SK-N-SH (cell line): Measurements from ENCODE around the gene CEBPB. TPM values are rescaled to one million over a fixed set of nuclear protein-coding genes. Genes with fewer than 3 reads are reported as not detected.

ENCODE experiments used
- CTCF ChIA-PET: fragments of 300-600, 350-600 bp; formaldehyde crosslinking; extraction: SDS; loops from one replicate; lab custom pipeline; 2021; lab: Yijun Ruan, JAX
- POLR2A ChIA-PET: fragments of 350-600 bp; sonication (Branson Sonifier 250); formaldehyde crosslinking; extraction: SDS; loops from one replicate; lab custom pipeline; 2020; ENCODE audit warnings: antibody characterized with exemption, inconsistent platforms; lab: Yijun Ruan, JAX
- DNase-seq: peaks from one replicate; pipeline ENCODE4 v3.0.0; 2012
- H2AFZ ChIP-seq: fragments of 200-600 bp; sonication (generic); 2 replicates; pipeline ENCODE4 v1.8.1; 2016; ENCODE audit warnings: antibody characterized with exemption, mild to moderate bottlenecking, low read depth
- H3F3A ChIP-seq: fragments of 200-600 bp; sonication (generic); replicated peaks from 2 replicates; pipeline ENCODE3; 2016; ENCODE audit warnings: antibody characterized with exemption, mild to moderate bottlenecking; ENCODE audit not compliant: insufficient read depth
- H3K27ac ChIP-seq, 2 experiments: fragments of 200-500 bp in 1 of 2; fragments of 200-600 bp in 1 of 2; sonication (Bioruptor generic) in 1 of 2; sonication (generic), shearing (Covaris generic) in 1 of 2; 2 replicates each; pipeline versions ENCODE4 v1.5.1 to v1.6.1; 2014 to 2016; ENCODE audit warnings: low read depth in 2 of 2, inconsistent platforms in 1 of 2, low read length in 1 of 2, mild to moderate bottlenecking in 1 of 2, mixed read lengths in 1 of 2
- H3K27me3 ChIP-seq: fragments of 200-600 bp; sonication (generic), shearing (Covaris generic); 2 replicates; pipeline ENCODE4 v1.6.1; 2016; ENCODE audit warnings: mixed run types; ENCODE audit not compliant: insufficient read depth
- H3K36me3 ChIP-seq, 2 experiments: fragments of 200-500 bp in 1 of 2; fragments of 200-600 bp in 1 of 2; sonication (Bioruptor generic) in 1 of 2; sonication (generic) in 1 of 2; replicated peaks in 1 of 2; 2 replicates each; pipeline versions ENCODE3 to v1.5.1; 2014 to 2016; ENCODE audit warnings: low read length in 1 of 2, mild to moderate bottlenecking in 1 of 2; ENCODE audit not compliant: insufficient read depth in 2 of 2, control insufficient read depth in 1 of 2
- H3K4me1 ChIP-seq, 2 experiments: fragments of 200-500 bp in 1 of 2; fragments of 200-600 bp in 1 of 2; sonication (Bioruptor generic) in 1 of 2; sonication (generic), shearing (Covaris generic) in 1 of 2; 2 replicates each; pipeline versions ENCODE4 v1.5.1 to v1.6.1; 2014 to 2016; ENCODE audit warnings: low read depth in 1 of 2, low read length in 1 of 2, mixed run types in 1 of 2; ENCODE audit not compliant: insufficient read depth in 2 of 2, control insufficient read depth in 1 of 2
- H3K4me2 ChIP-seq: fragments of 200-600 bp; sonication (generic), shearing (Covaris generic); 2 replicates; pipeline ENCODE4 v1.6.1; 2017; ENCODE audit warnings: mixed run types
- H3K4me3 ChIP-seq, 2 experiments: fragments of 200-500 bp in 1 of 2; fragments of 200-600 bp in 1 of 2; sonication (Bioruptor generic) in 1 of 2; sonication (generic), shearing (Covaris generic) in 1 of 2; 2 replicates each; pipeline versions ENCODE4 v1.5.1 to v1.8.1; 2014 to 2016; ENCODE audit warnings: low read depth in 2 of 2, inconsistent platforms in 1 of 2, low read length in 1 of 2, mild to moderate bottlenecking in 1 of 2, mixed read lengths in 1 of 2, moderate library complexity in 1 of 2
- H3K79me2 ChIP-seq: fragments of 200-600 bp; sonication (generic); 2 replicates; pipeline ENCODE4 v1.8.1; 2017; ENCODE audit warnings: mild to moderate bottlenecking; ENCODE audit not compliant: insufficient read depth
- H3K9ac ChIP-seq: fragments of 200-600 bp; sonication (generic); 2 replicates; pipeline ENCODE4 v1.6.1; 2017; ENCODE audit warnings: mixed run types
- H3K9me2 ChIP-seq: fragments of 200-600 bp; sonication (generic); 2 replicates; pipeline ENCODE4 v1.6.1; 2017; ENCODE audit warnings: mixed run types
- H3K9me3 ChIP-seq: fragments of 200-600 bp; sonication (generic); 2 replicates; pipeline ENCODE4 v1.6.1; 2017; ENCODE audit warnings: mixed run types, mild to moderate bottlenecking, moderate library complexity
- H4K20me1 ChIP-seq: fragments of 200-600 bp; sonication (generic); 2 replicates; pipeline ENCODE4 v1.6.1; 2017; ENCODE audit warnings: mild to moderate bottlenecking, mixed run types; ENCODE audit not compliant: insufficient read depth
- EZH2phosphoT487 ChIP-seq: fragments of 200-600 bp; sonication (generic); IDR thresholded peaks from 2 replicates; pipeline ENCODE4 v1.6.1; 2017; ENCODE audit warnings: low read depth, mixed run types, mild to moderate bottlenecking, antibody characterized with exemption, moderate library complexity, borderline replicate concordance
- FOSL2 ChIP-seq: IDR thresholded peaks from 2 replicates; pipeline ENCODE4 v1.4.0; 2012; ENCODE audit warnings: low read depth, mild to moderate bottlenecking, moderate library complexity, borderline replicate concordance
- GABPA ChIP-seq: IDR thresholded peaks from 2 replicates; pipeline ENCODE4 v1.4.0; 2012; ENCODE audit warnings: low read depth, mild to moderate bottlenecking
- IRF3 ChIP-seq: fragments of 150-350 bp; IDR thresholded peaks from 2 replicates; pipeline ENCODE4 v1.6.1; 2016; ENCODE audit warnings: mild to moderate bottlenecking, low read depth, low read length
- MAX ChIP-seq: IDR thresholded peaks from 2 replicates; pipeline ENCODE4 v1.4.0; 2012; ENCODE audit warnings: low read depth
- MEF2A ChIP-seq: IDR thresholded peaks from 2 replicates; pipeline ENCODE4 v1.4.0; 2012; ENCODE audit warnings: low read depth, borderline replicate concordance
- NRF1 ChIP-seq: IDR thresholded peaks from 2 replicates; pipeline ENCODE4 v1.6.1; 2012; ENCODE audit warnings: low read depth, mild to moderate bottlenecking, low read length
- POLR2AphosphoS5 ChIP-seq: IDR thresholded peaks from 2 replicates; pipeline ENCODE4 v1.6.1; 2012; ENCODE audit warnings: low read depth, low read length
- RCOR1 ChIP-seq: fragments of 150-350 bp; IDR thresholded peaks from 2 replicates; pipeline ENCODE4 v1.6.1; 2017; ENCODE audit warnings: antibody characterized with exemption, low read length
- SMC3 ChIP-seq: IDR thresholded peaks from 2 replicates; pipeline ENCODE4 v1.6.1; 2012; ENCODE audit warnings: low read depth, low read length, improper control_type of control experiment
- TCF12 ChIP-seq: IDR thresholded peaks from 2 replicates; pipeline ENCODE4 v1.4.0; 2012
- TEAD4 ChIP-seq: IDR thresholded peaks from 2 replicates; pipeline ENCODE4 v1.4.0; 2012; ENCODE audit warnings: mild to moderate bottlenecking, borderline replicate concordance; ENCODE audit not compliant: insufficient read depth
- YY1 ChIP-seq: IDR thresholded peaks from 2 replicates; pipeline ENCODE4 v1.4.0; 2012; ENCODE audit warnings: low read depth, mild to moderate bottlenecking
- ZBTB33 ChIP-seq: IDR thresholded peaks from 2 replicates; pipeline ENCODE4 v1.4.0; 2012; ENCODE audit warnings: low read depth, borderline replicate concordance
- WGBS: methylation state at CpG from one replicate; pipeline ENCODE4 v1.1.6; 2017; ENCODE audit warnings: low lambda C conversion rate; 5-methylcytosine and 5-hydroxymethylcytosine counted together
- polyA plus RNA-seq, 3 experiments: library from polyadenylated mRNA; depleted of rRNA; stranded (reverse); fragments of >200 nt; gene quantifications; 2 replicates each; pipeline ENCODE4 v1.2.3, GENCODE V29; 2012

The CEBPB gene
- polyA plus RNA-seq, 1 of the 3 experiments (the other 2 are of a cell fraction), result 14.7 TPM

- H3K4me1 ChIP-seq, result no peaks in the 10 kb centered on the region
- ChIA-PET CTCF (interaction anchor here (1.5 kb wide), 1 partner anchor 31 kb away, joined by 5 read pairs; no protein-coding TSS in a partner anchor), POLR2A (no interaction called here)
Observed at GRCh38 chr20:50216543-50217206, 26.0 kb downstream of the CEBPB start.

GRCh38 chr20:50217207-50217949 lies 26.7 kb downstream of the CEBPB start:
- Histone ChIP-seq H4K20me1 (no peaks in the 10 kb centered on the region), H3K4me3 (no peak overlapping the region), H3K36me3 (no peaks in the 10 kb centered on the region), H3K4me1 (no peaks in the 10 kb centered on the region), H3K9ac (no peak overlapping the region), H3K9me3 (no peaks in the 10 kb centered on the region), H3K27ac (no peak overlapping the region), H3K27me3 (no peaks in the 10 kb centered on the region), H3K4me2 (no peak overlapping the region), H2AFZ (no peak overlapping the region), H3F3A (no peaks in the 10 kb centered on the region), H3K79me2 (no peaks in the 10 kb centered on the region), H3K9me2 (no peaks in the 10 kb centered on the region)
- TF ChIP-seq MEF2A, result no peak
- no peak for TF ChIP-seq EZH2phosphoT487
- CTCF ChIA-PET, result interaction anchor here (1.5 kb wide), 1 partner anchor 31 kb away, joined by 5 read pairs; no protein-coding TSS in a partner anchor
- POLR2A ChIA-PET, result interaction anchor here (0.6 kb wide), 1 partner anchor 13 kb away, joined by 3 read pairs; no protein-coding TSS in a partner anchor
- 93% methylated on average over 8 of the region's 14 CpGs for WGBS
- no peak for DNase-seq

More at GRCh38 chr20:50216543-50217206, 26.0 kb downstream of the CEBPB start:
- H3K9me2 ChIP-seq, result no peaks in the 10 kb centered on the region
- no peaks in the 10 kb centered on the region for H4K20me1 ChIP-seq
- no peak overlapping the region for H3K4me2 ChIP-seq
- no peak overlapping the region for H3K4me3 ChIP-seq
- H3F3A ChIP-seq, result no peaks in the 10 kb centered on the region
- no peak overlapping the region for H3K9ac ChIP-seq
- no peak for DNase-seq
- TF ChIP-seq IRF3 (no peak), TCF12 (no peak), MEF2A (no peak), SMC3 (no peak)
- no peak overlapping the region for H2AFZ ChIP-seq
- no peaks in the 10 kb centered on the region for H3K9me3 ChIP-seq
- no peaks in the 10 kb centered on the region for H3K36me3 ChIP-seq
- H3K79me2 ChIP-seq, result no peaks in the 10 kb centered on the region
- H3K27me3 ChIP-seq, result no peaks in the 10 kb centered on the region
- 60% methylated on average over 3 of the region's 4 CpGs for WGBS
- H3K27ac ChIP-seq, result no peak overlapping the region

GRCh38 chr20:50218987-50219435 lies 28.4 kb downstream of the CEBPB start:
- ChIA-PET CTCF (interaction anchor here (0.6 kb wide), 1 partner anchor 50 kb away, joined by 3 read pairs; no protein-coding TSS in a partner anchor), POLR2A (no interaction called here)
- Histone ChIP-seq H3F3A (no peaks in the 10 kb centered on the region), H3K4me1 (no peaks in the 10 kb centered on the region), H3K4me3 (no peak overlapping the region), H3K4me2 (no peak overlapping the region), H3K27me3 (no peaks in the 10 kb centered on the region), H3K27ac (no peak overlapping the region), H2AFZ (no peak overlapping the region), H4K20me1 (no peaks in the 10 kb centered on the region), H3K79me2 (no peaks in the 10 kb centered on the region), H3K9me2 (no peaks in the 10 kb centered on the region), H3K36me3 (no peaks in the 10 kb centered on the region), H3K9ac (no peak overlapping the region), H3K9me3 (no peaks in the 10 kb centered on the region)
- no peak for DNase-seq
- TF ChIP-seq IRF3 (no peak), TEAD4 (no peak), POLR2AphosphoS5 (no peak), MAX (no peak), NRF1 (no peak), YY1 (no peak), EZH2phosphoT487 (no peak), RCOR1 (no peak), FOSL2 (no peak), ZBTB33 (no peak), GABPA (no peak)
- 72% methylated on average over 5 of the region's 5 CpGs for WGBS
